K562 (cell line): Measurements from ENCODE around the gene TTLL9. TPM values are rescaled to one million over a fixed set of nuclear protein-coding genes. Genes with fewer than 3 reads are reported as not detected.

Source experiments
- CBFB ChIP-seq: sonication (generic); formaldehyde crosslinking; IDR thresholded peaks from 2 replicates; pipeline ENCODE4 v1.4.0; 2020; ENCODE audit warnings: mild to moderate bottlenecking, missing genetic modification reagents
- GTF2A2 ChIP-seq: IDR thresholded peaks from 2 replicates; pipeline ENCODE4 v1.6.1; 2016; ENCODE audit warnings: mild to moderate bottlenecking, missing genetic modification characterization, missing compliant biosample characterization
- ILF3 ChIP-seq: fragments of 450-650 bp; IDR thresholded peaks from 2 replicates; pipeline ENCODE4 v1.6.1; 2018; ENCODE audit warnings: antibody characterized with exemption, mild to moderate bottlenecking, moderate library complexity, borderline replicate concordance
- ILK ChIP-seq: fragments of 450-650 bp; IDR thresholded peaks from 2 replicates; pipeline ENCODE4 v1.6.1; 2016; ENCODE audit warnings: missing genetic modification characterization, low read depth, mild to moderate bottlenecking, missing compliant biosample characterization, moderate library complexity, borderline replicate concordance
- MAFG ChIP-seq: fragments of 450-650 bp; conservative IDR thresholded peaks from 2 replicates; pipeline ENCODE4 v1.6.1; 2016; ENCODE audit warnings: missing genetic modification characterization, missing compliant biosample characterization
- MLLT1 ChIP-seq, 2 experiments: fragments of 450-650 bp; IDR thresholded peaks; 2 replicates each; pipeline ENCODE4 v1.6.1; 2016
- PTTG1 ChIP-seq: fragments of 450-650 bp; IDR thresholded peaks from 2 replicates; pipeline ENCODE4 v1.6.1; 2016; ENCODE audit warnings: low read depth, mild to moderate bottlenecking, missing genetic modification characterization, missing compliant biosample characterization
- ZBTB17 ChIP-seq: fragments of 450-650 bp; formaldehyde crosslinking; IDR thresholded peaks from 2 replicates; pipeline ENCODE4 v1.4.0; 2020; ENCODE audit warnings: mild to moderate bottlenecking
- ZNF175 ChIP-seq: fragments of 200-800 bp; sonication (Bioruptor generic); IDR thresholded peaks from 2 replicates; pipeline ENCODE4 v1.6.1; 2016; ENCODE audit warnings: low read depth, mild to moderate bottlenecking, missing genetic modification characterization, missing compliant biosample characterization
- ZNF23 ChIP-seq: fragments of 250-450 bp; sonication (Bioruptor Pico); IDR thresholded peaks from 2 replicates; pipeline ENCODE4 v1.4.0; 2020; ENCODE audit warnings: mild to moderate bottlenecking
- polyA plus RNA-seq, 8 experiments: library from polyadenylated mRNA; depleted of rRNA in 4 of 8; stranded (reverse) in 5 of 8; unstranded in 3 of 8; fragments of >200 nt; fragmentation: Nextera tagmentation in 2 of 8; fragmentation: Illumina TruSeq in 1 of 8; extraction: Ambion mirVana in 2 of 8; extraction: Trizol in 1 of 8; gene quantifications; 2 replicates each; pipeline versions ENCODE4 v1.2.1 to v1.2.3, GENCODE V29; 2011 to 2014; ENCODE audit warnings: inconsistent platforms in 1 of 8, missing spikeins in 1 of 8
- total RNA-seq, 7 experiments: library from RNA; depleted of rRNA in 6 of 7; stranded (reverse); fragments of >200 nt in 6 of 7; fragmentation: Illumina TruSeq in 2 of 7; extraction: Trizol in 2 of 7; gene quantifications; 2 replicates each; pipeline versions ENCODE4 v1.2.1 to v1.2.3, GENCODE V29; 2011 to 2021; ENCODE audit warnings: low replicate concordance in 1 of 7
- TF ChIP-seq, protein P1 (sequence below): fragments of 450-650 bp; IDR thresholded peaks from 2 replicates; pipeline ENCODE4 v1.6.1; 2016; ENCODE audit warnings: mild to moderate bottlenecking, moderate library complexity
- TF ChIP-seq, protein P2 (sequence below): sonication (generic); formaldehyde crosslinking; IDR thresholded peaks from 2 replicates; pipeline ENCODE4 v1.8.1; 2023; ENCODE audit warnings: mild to moderate bottlenecking, missing genetic modification reagents, moderate library complexity

Gene TTLL9
- total and polyA plus RNA-seq, 9 of the 15 experiments (the other 6 are each of a cell fraction or from before 2014, with no cell fraction given), result 0.06 to 0.07 TPM; not detected in 7

- TF ChIP-seq, protein P1, sequence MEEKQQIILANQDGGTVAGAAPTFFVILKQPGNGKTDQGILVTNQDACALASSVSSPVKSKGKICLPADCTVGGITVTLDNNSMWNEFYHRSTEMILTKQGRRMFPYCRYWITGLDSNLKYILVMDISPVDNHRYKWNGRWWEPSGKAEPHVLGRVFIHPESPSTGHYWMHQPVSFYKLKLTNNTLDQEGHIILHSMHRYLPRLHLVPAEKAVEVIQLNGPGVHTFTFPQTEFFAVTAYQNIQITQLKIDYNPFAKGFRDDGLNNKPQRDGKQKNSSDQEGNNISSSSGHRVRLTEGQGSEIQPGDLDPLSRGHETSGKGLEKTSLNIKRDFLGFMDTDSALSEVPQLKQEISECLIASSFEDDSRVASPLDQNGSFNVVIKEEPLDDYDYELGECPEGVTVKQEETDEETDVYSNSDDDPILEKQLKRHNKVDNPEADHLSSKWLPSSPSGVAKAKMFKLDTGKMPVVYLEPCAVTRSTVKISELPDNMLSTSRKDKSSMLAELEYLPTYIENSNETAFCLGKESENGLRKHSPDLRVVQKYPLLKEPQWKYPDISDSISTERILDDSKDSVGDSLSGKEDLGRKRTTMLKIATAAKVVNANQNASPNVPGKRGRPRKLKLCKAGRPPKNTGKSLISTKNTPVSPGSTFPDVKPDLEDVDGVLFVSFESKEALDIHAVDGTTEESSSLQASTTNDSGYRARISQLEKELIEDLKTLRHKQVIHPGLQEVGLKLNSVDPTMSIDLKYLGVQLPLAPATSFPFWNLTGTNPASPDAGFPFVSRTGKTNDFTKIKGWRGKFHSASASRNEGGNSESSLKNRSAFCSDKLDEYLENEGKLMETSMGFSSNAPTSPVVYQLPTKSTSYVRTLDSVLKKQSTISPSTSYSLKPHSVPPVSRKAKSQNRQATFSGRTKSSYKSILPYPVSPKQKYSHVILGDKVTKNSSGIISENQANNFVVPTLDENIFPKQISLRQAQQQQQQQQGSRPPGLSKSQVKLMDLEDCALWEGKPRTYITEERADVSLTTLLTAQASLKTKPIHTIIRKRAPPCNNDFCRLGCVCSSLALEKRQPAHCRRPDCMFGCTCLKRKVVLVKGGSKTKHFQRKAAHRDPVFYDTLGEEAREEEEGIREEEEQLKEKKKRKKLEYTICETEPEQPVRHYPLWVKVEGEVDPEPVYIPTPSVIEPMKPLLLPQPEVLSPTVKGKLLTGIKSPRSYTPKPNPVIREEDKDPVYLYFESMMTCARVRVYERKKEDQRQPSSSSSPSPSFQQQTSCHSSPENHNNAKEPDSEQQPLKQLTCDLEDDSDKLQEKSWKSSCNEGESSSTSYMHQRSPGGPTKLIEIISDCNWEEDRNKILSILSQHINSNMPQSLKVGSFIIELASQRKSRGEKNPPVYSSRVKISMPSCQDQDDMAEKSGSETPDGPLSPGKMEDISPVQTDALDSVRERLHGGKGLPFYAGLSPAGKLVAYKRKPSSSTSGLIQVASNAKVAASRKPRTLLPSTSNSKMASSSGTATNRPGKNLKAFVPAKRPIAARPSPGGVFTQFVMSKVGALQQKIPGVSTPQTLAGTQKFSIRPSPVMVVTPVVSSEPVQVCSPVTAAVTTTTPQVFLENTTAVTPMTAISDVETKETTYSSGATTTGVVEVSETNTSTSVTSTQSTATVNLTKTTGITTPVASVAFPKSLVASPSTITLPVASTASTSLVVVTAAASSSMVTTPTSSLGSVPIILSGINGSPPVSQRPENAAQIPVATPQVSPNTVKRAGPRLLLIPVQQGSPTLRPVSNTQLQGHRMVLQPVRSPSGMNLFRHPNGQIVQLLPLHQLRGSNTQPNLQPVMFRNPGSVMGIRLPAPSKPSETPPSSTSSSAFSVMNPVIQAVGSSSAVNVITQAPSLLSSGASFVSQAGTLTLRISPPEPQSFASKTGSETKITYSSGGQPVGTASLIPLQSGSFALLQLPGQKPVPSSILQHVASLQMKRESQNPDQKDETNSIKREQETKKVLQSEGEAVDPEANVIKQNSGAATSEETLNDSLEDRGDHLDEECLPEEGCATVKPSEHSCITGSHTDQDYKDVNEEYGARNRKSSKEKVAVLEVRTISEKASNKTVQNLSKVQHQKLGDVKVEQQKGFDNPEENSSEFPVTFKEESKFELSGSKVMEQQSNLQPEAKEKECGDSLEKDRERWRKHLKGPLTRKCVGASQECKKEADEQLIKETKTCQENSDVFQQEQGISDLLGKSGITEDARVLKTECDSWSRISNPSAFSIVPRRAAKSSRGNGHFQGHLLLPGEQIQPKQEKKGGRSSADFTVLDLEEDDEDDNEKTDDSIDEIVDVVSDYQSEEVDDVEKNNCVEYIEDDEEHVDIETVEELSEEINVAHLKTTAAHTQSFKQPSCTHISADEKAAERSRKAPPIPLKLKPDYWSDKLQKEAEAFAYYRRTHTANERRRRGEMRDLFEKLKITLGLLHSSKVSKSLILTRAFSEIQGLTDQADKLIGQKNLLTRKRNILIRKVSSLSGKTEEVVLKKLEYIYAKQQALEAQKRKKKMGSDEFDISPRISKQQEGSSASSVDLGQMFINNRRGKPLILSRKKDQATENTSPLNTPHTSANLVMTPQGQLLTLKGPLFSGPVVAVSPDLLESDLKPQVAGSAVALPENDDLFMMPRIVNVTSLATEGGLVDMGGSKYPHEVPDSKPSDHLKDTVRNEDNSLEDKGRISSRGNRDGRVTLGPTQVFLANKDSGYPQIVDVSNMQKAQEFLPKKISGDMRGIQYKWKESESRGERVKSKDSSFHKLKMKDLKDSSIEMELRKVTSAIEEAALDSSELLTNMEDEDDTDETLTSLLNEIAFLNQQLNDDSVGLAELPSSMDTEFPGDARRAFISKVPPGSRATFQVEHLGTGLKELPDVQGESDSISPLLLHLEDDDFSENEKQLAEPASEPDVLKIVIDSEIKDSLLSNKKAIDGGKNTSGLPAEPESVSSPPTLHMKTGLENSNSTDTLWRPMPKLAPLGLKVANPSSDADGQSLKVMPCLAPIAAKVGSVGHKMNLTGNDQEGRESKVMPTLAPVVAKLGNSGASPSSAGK, result no peak
- TF ChIP-seq ZBTB17 (CRISPR knock-in tag) (peak; percentile 83), ILF3 (no peak), GTF2A2 (tag) (no peak), ILK (no peak), ZNF175 (CRISPR knock-in tag) (peak; percentile 97), MLLT1 (IDR thresholded peaks at IDR 0.05) (no peak), CBFB (peak; percentile 98), MAFG (tag) (no peak), ZNF23 (CRISPR knock-in tag) (no peak), PTTG1 (no peak)
- TF ChIP-seq, protein P2, sequence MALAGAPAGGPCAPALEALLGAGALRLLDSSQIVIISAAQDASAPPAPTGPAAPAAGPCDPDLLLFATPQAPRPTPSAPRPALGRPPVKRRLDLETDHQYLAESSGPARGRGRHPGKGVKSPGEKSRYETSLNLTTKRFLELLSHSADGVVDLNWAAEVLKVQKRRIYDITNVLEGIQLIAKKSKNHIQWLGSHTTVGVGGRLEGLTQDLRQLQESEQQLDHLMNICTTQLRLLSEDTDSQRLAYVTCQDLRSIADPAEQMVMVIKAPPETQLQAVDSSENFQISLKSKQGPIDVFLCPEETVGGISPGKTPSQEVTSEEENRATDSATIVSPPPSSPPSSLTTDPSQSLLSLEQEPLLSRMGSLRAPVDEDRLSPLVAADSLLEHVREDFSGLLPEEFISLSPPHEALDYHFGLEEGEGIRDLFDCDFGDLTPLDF, result peak; percentile 100
Measured at GRCh38 chr20:31968291-31969126, 98.1 kb downstream of the TTLL9 start (continued).
